Measurements from ENCODE around the gene THSD7B.

Gene THSD7B

GRCh38 chr2:136798766-136799165 lies 33.4 kb downstream of the THSD7B start:
- no peak overlapping the region for H3K27ac ChIP-seq
- no peak for DNase-seq (ENCODE audit: low read depth, low spot score)

GRCh38 chr2:136801661-136802060 lies 36.3 kb downstream of the THSD7B start:
- no peak for DNase-seq (ENCODE audit: low read depth, low spot score)

GRCh38 chr2:136809998-136810397 lies 44.7 kb downstream of the THSD7B start:
- no peak overlapping the region for H3K27ac ChIP-seq
- DNase-seq (ENCODE audit: low read depth, low spot score), result no peak

More at GRCh38 chr2:136801661-136802060, 36.3 kb downstream of the THSD7B start:
- H3K27ac ChIP-seq, result no peak overlapping the region

DNA sequence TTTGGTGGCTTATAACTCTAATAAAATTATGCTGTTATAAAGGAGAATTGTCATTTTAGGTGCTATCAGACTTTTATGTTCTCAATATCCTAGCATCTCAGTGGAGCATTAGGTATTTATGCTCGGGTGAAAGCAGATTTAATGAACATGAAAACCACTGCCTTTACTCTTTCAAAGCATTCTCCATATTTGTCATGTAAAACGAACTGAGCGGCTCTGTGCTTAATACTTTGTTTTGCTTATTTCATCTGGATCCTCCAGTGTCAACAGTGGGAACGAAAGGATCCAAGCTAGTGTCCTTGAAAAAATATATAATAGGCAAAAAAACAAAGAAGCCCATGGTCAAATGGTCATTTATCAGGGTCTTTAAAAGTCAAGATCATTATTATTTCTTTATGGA lies 53.5 kb downstream of the THSD7B start:
- DNase-seq (ENCODE audit: low read depth, low spot score), result no peak
- H3K27ac ChIP-seq, result no peak overlapping the region

DNA sequence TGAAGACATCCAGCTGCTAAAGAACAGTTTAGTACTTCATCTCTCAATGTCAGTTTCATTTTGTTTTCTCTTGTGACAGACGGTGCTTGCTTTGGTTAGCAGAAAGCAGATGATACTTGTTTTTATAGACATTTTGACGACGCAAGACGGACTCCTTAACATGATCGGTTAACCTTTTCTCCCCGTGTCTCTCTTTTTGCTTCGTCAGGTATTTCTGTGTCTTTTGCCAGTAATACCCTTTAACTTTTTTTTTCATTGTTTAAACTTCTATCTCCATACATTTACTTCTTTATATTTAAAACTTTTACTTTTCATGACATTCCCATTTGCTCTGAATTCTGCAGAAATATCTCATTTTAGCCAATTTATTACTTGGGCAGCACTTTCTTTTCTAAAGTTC lies 57.9 kb downstream of the THSD7B start:
- H3K27ac ChIP-seq, result no peak overlapping the region
- DNase-seq (ENCODE audit: low read depth, low spot score), result no peak

GRCh38 chr2:136828162-136828561 lies 62.8 kb downstream of the THSD7B start:
- DNase-seq (ENCODE audit: low read depth, low spot score), result no peak
- H3K27ac ChIP-seq, result no peak overlapping the region

GRCh38 chr2:136828774-136829173 lies 63.4 kb downstream of the THSD7B start:
- no peak for DNase-seq (ENCODE audit: low read depth, low spot score)
- no peak overlapping the region for H3K27ac ChIP-seq

GRCh38 chr2:136844546-136844945 lies 79.2 kb downstream of the THSD7B start:
- no peak overlapping the region for H3K27ac ChIP-seq
- DNase-seq (ENCODE audit: low read depth, low spot score), result no peak

GRCh38 chr2:136858656-136859055 lies 93.3 kb downstream of the THSD7B start:
- DNase-seq (ENCODE audit: low read depth, low spot score), result no peak
- H3K27ac ChIP-seq, result no peak overlapping the region

- no peak for DNase-seq (ENCODE audit: low read depth, low spot score)
- H3K27ac ChIP-seq, result no peak overlapping the region
Observed at GRCh38 chr2:136860443-136860958, 95.2 kb downstream of the THSD7B start.

GRCh38 chr2:136863468-136863867 lies 98.1 kb downstream of the THSD7B start:
- no peak for DNase-seq (ENCODE audit: low read depth, low spot score)
- no peak overlapping the region for H3K27ac ChIP-seq

DNA sequence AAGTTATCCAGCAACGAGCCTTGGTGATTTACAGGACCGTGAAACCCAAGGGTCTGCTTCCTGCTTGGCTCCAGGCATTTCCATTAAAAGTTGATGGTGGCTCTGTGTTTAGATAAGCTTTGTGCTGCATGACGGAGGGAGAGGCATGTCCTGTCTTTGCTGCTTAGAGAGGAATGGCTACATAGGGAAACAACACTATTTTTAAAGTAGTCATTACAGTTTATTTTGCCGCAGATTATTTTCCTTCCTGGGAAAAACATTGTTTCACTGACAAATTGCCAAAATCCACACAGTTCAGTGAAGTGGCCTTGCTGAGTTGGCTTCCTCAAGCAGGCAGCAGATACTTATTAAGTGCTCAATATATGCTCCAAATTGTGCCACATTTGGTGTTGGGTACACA lies 98.5 kb downstream of the THSD7B start:
- DNase-seq (ENCODE audit: low read depth, low spot score), result no peak
- H3K27ac ChIP-seq, result no peak overlapping the region

DNA sequence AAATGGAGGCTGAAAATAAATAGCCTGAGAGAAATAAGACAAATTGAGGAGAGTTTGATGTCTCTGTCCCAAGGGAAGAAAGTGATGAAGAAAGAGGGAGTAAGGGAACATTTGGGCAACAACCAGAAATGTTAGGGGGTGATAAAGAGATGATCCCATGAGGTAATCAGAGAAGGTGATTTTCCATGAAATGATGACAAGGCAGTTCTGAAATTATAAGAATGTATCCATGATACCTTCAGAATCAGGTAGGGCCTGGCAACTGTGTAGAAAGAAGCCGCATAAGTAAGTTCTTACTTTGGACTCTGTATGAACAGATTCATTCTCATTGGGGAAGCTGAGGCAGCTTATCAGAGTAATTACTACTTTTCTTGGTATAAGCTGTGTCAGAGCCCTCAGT lies 106.1 kb downstream of the THSD7B start:
- H3K27ac ChIP-seq, result no peak overlapping the region
- no peak for DNase-seq (ENCODE audit: low read depth, low spot score)

GRCh38 chr2:136874258-136874657 lies 108.9 kb downstream of the THSD7B start:
- no peak for DNase-seq (ENCODE audit: low read depth, low spot score)
- no peak overlapping the region for H3K27ac ChIP-seq

- no peak overlapping the region for H3K27ac ChIP-seq
- no peak for DNase-seq (ENCODE audit: low read depth, low spot score)
Observed at GRCh38 chr2:136891100-136891499, 125.8 kb downstream of the THSD7B start.

DNA sequence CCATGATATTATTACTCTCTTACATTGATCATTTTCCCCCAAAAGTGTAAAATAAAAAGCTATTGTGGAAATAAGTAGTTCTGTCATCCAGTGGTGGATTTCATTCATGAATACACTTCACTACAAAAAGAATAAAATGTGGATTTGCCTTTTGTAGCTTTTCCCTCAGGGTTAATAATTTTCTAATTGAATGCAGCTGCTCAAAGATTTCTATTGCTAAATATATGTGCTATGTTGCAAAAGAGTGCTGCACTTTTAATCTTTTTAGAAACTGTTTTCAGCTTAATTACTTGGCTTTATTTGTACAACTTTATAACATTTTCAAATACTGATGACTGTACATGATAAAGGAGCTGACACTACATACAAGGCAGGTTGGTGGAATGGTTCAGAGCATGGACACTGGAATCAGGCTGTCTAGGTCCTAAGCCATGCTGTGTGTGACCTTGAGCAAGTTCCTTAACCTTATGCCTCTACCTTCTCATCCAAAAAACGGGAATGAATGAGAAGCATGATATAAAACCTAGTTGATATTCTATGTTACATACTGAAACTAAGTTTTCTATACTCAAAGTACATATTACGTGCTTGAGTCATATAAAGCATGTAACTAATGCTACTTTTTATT lies 128.8 kb downstream of the THSD7B start:
- H3K27ac ChIP-seq, result no peak overlapping the region
- no peak for DNase-seq (ENCODE audit: low read depth, low spot score)

DNA sequence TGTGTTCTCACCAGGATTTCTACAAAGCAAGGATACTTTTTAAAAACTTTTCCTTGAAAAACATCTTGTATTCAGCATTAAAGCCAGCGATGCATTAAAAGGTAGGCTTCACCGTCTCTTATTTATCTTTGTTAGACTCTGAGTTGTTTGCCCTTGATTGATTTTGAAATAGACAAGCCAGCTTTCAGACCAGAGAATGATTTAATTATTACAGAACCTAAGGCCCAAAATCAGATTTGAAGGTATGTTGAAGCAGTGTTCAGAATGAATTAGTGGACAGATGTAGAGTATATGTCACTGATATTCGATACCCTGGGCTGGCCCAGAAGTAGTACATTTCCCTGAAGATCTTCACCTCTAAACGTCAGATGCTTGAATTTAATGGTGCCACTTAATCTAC lies 136.4 kb downstream of the THSD7B start:
- no peak overlapping the region for H3K27ac ChIP-seq
- no peak for DNase-seq (ENCODE audit: low read depth, low spot score)

DNA sequence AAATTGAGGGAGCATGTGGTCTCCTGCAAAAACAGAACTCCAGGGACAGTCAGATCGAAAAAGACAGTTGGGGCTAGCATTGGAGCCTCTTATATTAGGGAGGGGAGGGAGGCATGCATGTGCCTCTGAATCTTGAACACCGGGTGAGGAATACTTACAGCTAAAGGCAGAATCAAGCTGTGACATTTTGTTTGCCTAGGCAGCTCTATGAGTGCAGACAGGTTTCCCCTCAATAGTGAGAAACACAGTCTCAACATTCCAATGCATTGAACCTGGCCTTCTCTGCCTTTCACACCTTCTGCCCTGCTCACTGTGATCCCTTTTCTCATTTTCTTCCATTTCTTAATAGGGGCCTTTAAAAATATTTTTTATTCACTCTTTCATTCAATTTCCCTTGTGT lies 140.4 kb downstream of the THSD7B start:
- no peak overlapping the region for H3K27ac ChIP-seq
- DNase-seq (ENCODE audit: low read depth, low spot score), result no peak

GRCh38 chr2:136909777-136910176 lies 144.4 kb downstream of the THSD7B start:
- H3K27ac ChIP-seq, result no peak overlapping the region
- no peak for DNase-seq (ENCODE audit: low read depth, low spot score)

DNA sequence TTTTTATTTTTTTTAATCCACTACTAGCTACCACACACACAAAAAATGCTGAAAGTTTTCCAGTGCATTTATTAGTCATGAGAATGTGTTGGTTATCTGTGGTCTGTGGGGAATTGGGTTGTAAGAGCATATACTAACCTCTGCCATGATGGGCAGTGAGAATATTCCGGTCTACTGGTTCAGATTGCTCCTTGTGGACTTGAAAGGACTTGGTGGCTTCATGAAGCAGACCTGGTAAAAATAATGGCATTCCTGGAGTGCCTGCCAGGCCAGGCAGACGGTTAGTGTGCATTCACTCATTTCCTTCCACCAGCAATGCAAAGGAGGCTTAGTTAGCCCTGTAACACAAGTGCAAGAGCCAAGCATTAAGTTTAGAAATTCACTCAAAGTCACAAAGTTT lies 150.8 kb downstream of the THSD7B start:
- no peak overlapping the region for H3K27ac ChIP-seq
- no peak for DNase-seq (ENCODE audit: low read depth, low spot score)

DNA sequence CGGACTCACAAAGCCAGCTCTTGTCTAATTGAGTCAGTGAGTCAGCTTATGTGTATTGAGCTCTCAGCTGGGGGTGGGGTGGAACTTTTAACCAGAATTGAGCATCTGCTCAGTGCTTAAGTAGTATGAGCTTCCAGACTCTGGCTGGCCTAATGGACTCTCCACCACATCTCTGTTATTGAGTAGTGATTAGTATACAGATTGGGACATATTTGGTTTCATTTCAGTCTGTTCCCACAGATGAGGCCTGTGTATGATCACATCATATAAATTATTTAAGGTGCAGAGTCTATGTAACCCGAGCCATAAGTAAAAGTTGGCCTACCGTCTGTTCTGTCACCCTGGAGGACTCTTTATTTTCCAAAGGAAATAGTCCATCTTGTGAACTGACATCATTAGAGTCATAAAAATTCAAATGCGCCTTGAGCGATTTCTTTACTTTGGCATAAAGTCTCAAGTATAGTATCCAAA lies 152.1 kb downstream of the THSD7B start:
- DNase-seq (ENCODE audit: low read depth, low spot score), result no peak
- no peak overlapping the region for H3K27ac ChIP-seq

DNA sequence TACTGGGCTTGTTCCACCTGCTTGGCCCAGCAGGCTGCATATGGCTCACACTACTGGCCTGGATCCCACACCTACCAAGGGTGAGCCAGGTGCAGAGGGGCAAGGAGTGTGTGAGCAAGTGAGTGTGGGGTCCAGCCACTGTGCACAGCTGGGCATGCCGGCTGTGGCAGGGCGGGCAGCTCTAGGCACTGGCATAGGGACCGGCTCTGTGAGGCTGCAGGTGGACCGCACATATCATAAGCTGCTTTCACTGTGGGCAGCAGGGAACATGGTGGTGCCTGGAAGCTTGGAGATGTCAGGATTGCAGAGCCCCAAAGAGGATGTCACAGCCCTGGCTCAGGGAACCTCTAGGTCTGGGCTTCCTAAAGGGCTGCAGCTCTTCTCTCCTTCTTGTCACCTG lies 154.3 kb downstream of the THSD7B start:
- no peak overlapping the region for H3K27ac ChIP-seq
- DNase-seq (ENCODE audit: low read depth, low spot score), result no peak

Data from epithelial cell of prostate (primary cell).